HL-60 (cell line): ENCODE results near the gene CNPY2.

Experiments
- CTCF ChIP-seq: IDR thresholded peaks from one replicate; pipeline ENCODE4 v1.5.1; 2011; ENCODE audit warnings: low read length, control low read depth, inconsistent platforms; ENCODE audit not compliant: insufficient read depth
- GABPA ChIP-seq: IDR thresholded peaks from 2 replicates; pipeline ENCODE4 v1.6.1; 2012; ENCODE audit warnings: low read depth
- POLR2AphosphoS5 ChIP-seq: IDR thresholded peaks from 2 replicates; pipeline ENCODE4 v1.6.1; 2012; ENCODE audit warnings: low read depth

GRCh38 chr12:56324206-56324605 lies 8.4 kb upstream of the CNPY2 start:
- TF ChIP-seq CTCF: no peak
- no peak for TF ChIP-seq GABPA
- TF ChIP-seq POLR2AphosphoS5: no peak
